H1 (cell line): ENCODE data around the gene MPST. TPM values are rescaled to one million over a fixed set of nuclear protein-coding genes. Genes with fewer than 3 reads are reported as not detected.
A peak's percentile ranks its signal among the peaks of the same experiment; 100 is the strongest.

ENCODE experiments used
- CTCF ChIA-PET: fragments of 300-600 bp; sonication (Branson Sonifier 250); formaldehyde crosslinking; loops from one replicate; lab custom pipeline; 2021; ENCODE audit not compliant: partially characterized antibody; lab: Charles Lee
- POLR2A ChIA-PET: fragments of 300-600 bp; sonication (Branson Sonifier 250); formaldehyde crosslinking; loops from one replicate; lab custom pipeline; 2021; ENCODE audit warnings: inconsistent platforms; ENCODE audit not compliant: partially characterized antibody; lab: Charles Lee
- DNase-seq, 2 experiments: peaks; one replicate each; pipeline versions ENCODE4 v3.0.0 to v3.0.0-alpha.2; 2010 to 2022; ENCODE audit warnings: low spot score in 2 of 2, low read depth in 1 of 2, mixed read lengths in 1 of 2
- FAIRE-seq: peaks from 2 replicates; lab custom pipeline; 2011; peaks lifted over from hg19 to GRCh38; lab: Jason Lieb, UNC
- H2AFZ ChIP-seq: 2 replicates; pipeline ENCODE4 v1.8.1; 2012; ENCODE audit warnings: low read length, inconsistent platforms
- H2AK5ac ChIP-seq: 2 replicates; pipeline ENCODE4 v1.6.1; 2013; ENCODE audit warnings: low read depth, low read length
- H2BK120ac ChIP-seq: replicated peaks from 2 replicates; pipeline ENCODE3; 2013; ENCODE audit warnings: low read depth, low read length, inconsistent platforms
- H2BK12ac ChIP-seq: 2 replicates; pipeline ENCODE4 v1.6.1; 2013; ENCODE audit warnings: low read depth, low read length
- H2BK15ac ChIP-seq: 2 replicates; pipeline ENCODE4 v1.6.1; 2013; ENCODE audit warnings: low read length
- H2BK20ac ChIP-seq: 2 replicates; pipeline ENCODE4 v1.6.1; 2013; ENCODE audit warnings: low read length
- H2BK5ac ChIP-seq: 2 replicates; pipeline ENCODE4 v1.6.1; 2013; ENCODE audit warnings: low read depth, low read length
- H3K14ac ChIP-seq: 2 replicates; pipeline ENCODE4 v1.6.1; 2013; ENCODE audit warnings: inconsistent platforms; ENCODE audit not compliant: insufficient read length
- H3K18ac ChIP-seq: 2 replicates; pipeline ENCODE4 v1.6.1; 2013; ENCODE audit warnings: low read length; ENCODE audit errors: extremely low read depth
- H3K23ac ChIP-seq: 2 replicates; pipeline ENCODE4 v1.6.1; 2013; ENCODE audit warnings: inconsistent platforms; ENCODE audit not compliant: insufficient read length
- H3K23me2 ChIP-seq: 2 replicates; pipeline ENCODE4 v1.6.1; 2013; ENCODE audit warnings: low read depth, low read length
- H3K27ac ChIP-seq: 2 replicates; pipeline ENCODE4 v1.6.1; 2011; ENCODE audit warnings: low read depth, low read length, inconsistent platforms
- H3K27me3 ChIP-seq, 4 experiments: replicated peaks in 1 of 4; 1 replicate in 1 of 4; 2 replicates in 3 of 4; pipeline versions ENCODE4 v1.6.1 to v1.8.1; 2011 to 2013; ENCODE audit warnings: low read length in 3 of 4, mild to moderate bottlenecking in 3 of 4, inconsistent platforms in 2 of 4, mixed read lengths in 2 of 4, moderate library complexity in 1 of 4; ENCODE audit not compliant: control insufficient read depth in 3 of 4, insufficient read depth in 3 of 4; ENCODE audit errors: extremely low read depth in 1 of 4
- H3K36me3 ChIP-seq, 4 experiments: 2 replicates each; pipeline versions ENCODE4 v1.6.1 to v1.8.1; 2011 to 2013; ENCODE audit warnings: mild to moderate bottlenecking in 4 of 4, low read length in 3 of 4, moderate library complexity in 2 of 4, control low read depth in 1 of 4, inconsistent platforms in 1 of 4; ENCODE audit not compliant: insufficient read depth in 4 of 4, control insufficient read depth in 2 of 4
- H3K4ac ChIP-seq: replicated peaks from 2 replicates; pipeline ENCODE3; 2013; ENCODE audit warnings: low read length, low read depth, mixed read lengths, inconsistent platforms; ENCODE audit not compliant: insufficient read length
- H3K4me1 ChIP-seq, 4 experiments: replicated peaks in 1 of 4; 1 replicate in 1 of 4; 2 replicates in 3 of 4; pipeline versions ENCODE4 v1.6.1 to v1.8.1; 2011 to 2013; ENCODE audit warnings: low read length in 3 of 4, inconsistent platforms in 2 of 4, mixed read lengths in 1 of 4; ENCODE audit not compliant: insufficient read depth in 4 of 4, control insufficient read depth in 3 of 4
- H3K4me2 ChIP-seq, 2 experiments: 2 replicates each; pipeline versions ENCODE4 v1.6.1 to v1.8.1; 2011 to 2013; ENCODE audit warnings: low read depth in 2 of 2, low read length in 2 of 2, control low read depth in 1 of 2, inconsistent platforms in 1 of 2, mild to moderate bottlenecking in 1 of 2; ENCODE audit not compliant: insufficient read depth in 1 of 2
- H3K4me3 ChIP-seq, 4 experiments: fragments of 200-600, 300-600 bp in 1 of 4; sonication (generic), shearing (Covaris generic), sonication (Bioruptor Twin) in 1 of 4; 2 replicates each; pipeline versions ENCODE4 v1.5.1 to v1.8.1; 2011 to 2016; ENCODE audit warnings: low read length in 4 of 4, low read depth in 3 of 4, control low read depth in 2 of 4, inconsistent platforms in 2 of 4, mild to moderate bottlenecking in 2 of 4, mixed read lengths in 1 of 4, moderate library complexity in 1 of 4; ENCODE audit not compliant: insufficient read depth in 2 of 4; ENCODE audit errors: extremely low read depth in 1 of 4
- H3K56ac ChIP-seq: replicated peaks from 2 replicates; pipeline ENCODE3; 2013; ENCODE audit warnings: low read depth, mild to moderate bottlenecking, mixed read lengths, low read length, inconsistent platforms; ENCODE audit not compliant: insufficient read length
- H3K79me1 ChIP-seq: 2 replicates; pipeline ENCODE4 v1.6.1; 2013; ENCODE audit warnings: low read depth, low read length, control low read depth
- H3K79me2 ChIP-seq, 2 experiments: 2 replicates each; pipeline versions ENCODE4 v1.6.1 to v1.8.1; 2012 to 2013; ENCODE audit warnings: low read length in 2 of 2, mild to moderate bottlenecking in 2 of 2, inconsistent platforms in 1 of 2; ENCODE audit not compliant: insufficient read depth in 2 of 2, control insufficient read depth in 1 of 2
- H3K9ac ChIP-seq, 4 experiments: replicated peaks in 1 of 4; 1 replicate in 1 of 4; 2 replicates in 3 of 4; pipeline versions ENCODE4 v1.6.1 to v1.8.1; 2011 to 2013; ENCODE audit warnings: low read depth in 3 of 4, low read length in 3 of 4, control low read depth in 2 of 4, mild to moderate bottlenecking in 2 of 4, moderate library complexity in 2 of 4, inconsistent platforms in 1 of 4; ENCODE audit errors: extremely low read depth in 1 of 4
- H3K9me3 ChIP-seq, 2 experiments: 2 replicates each; pipeline versions ENCODE4 v1.6.1 to v1.8.1; 2012 to 2013; ENCODE audit warnings: mild to moderate bottlenecking in 2 of 2, moderate library complexity in 2 of 2, control low read depth in 1 of 2, inconsistent platforms in 1 of 2, low read depth in 1 of 2, low read length in 1 of 2, mixed read lengths in 1 of 2; ENCODE audit not compliant: insufficient read depth in 2 of 2
- H4K20me1 ChIP-seq, 2 experiments: replicated peaks in 1 of 2; 2 replicates each; pipeline versions ENCODE3 to v1.8.1; 2011 to 2013; ENCODE audit warnings: inconsistent platforms in 2 of 2, low read length in 2 of 2, mild to moderate bottlenecking in 1 of 2; ENCODE audit not compliant: insufficient read depth in 2 of 2, control insufficient read depth in 1 of 2
- H4K5ac ChIP-seq: 2 replicates; pipeline ENCODE4 v1.6.1; 2013; ENCODE audit warnings: low read length, low read depth, mixed read lengths, inconsistent platforms; ENCODE audit not compliant: insufficient read length
- H4K8ac ChIP-seq: 2 replicates; pipeline ENCODE4 v1.8.0; 2013; ENCODE audit warnings: mild to moderate bottlenecking, moderate library complexity, low read length, inconsistent platforms; ENCODE audit not compliant: insufficient read depth; ENCODE audit errors: extremely low read depth
- H4K91ac ChIP-seq: replicated peaks from 2 replicates; pipeline ENCODE3; 2013; ENCODE audit warnings: low read length, mixed read lengths, inconsistent platforms; ENCODE audit not compliant: insufficient read length
- HDAC2 ChIP-seq, 2 experiments: fragments of 300-600 bp in 1 of 2; sonication (generic) in 1 of 2; IDR thresholded peaks; 2 replicates each; pipeline ENCODE4 v1.6.1; 2011 to 2012; ENCODE audit warnings: low read depth in 2 of 2, low read length in 2 of 2, mild to moderate bottlenecking in 2 of 2, moderate library complexity in 2 of 2, borderline replicate concordance in 1 of 2, inconsistent platforms in 1 of 2
- HDAC6 ChIP-seq: IDR thresholded peaks from one replicate; pipeline ENCODE4 v1.7.1; 2012; ENCODE audit warnings: low read depth, mild to moderate bottlenecking, inconsistent platforms, low read length, moderate library complexity
- ZNF274 ChIP-seq: IDR thresholded peaks from 2 replicates; pipeline ENCODE4 v1.7.0; 2012; ENCODE audit warnings: low read length, borderline replicate concordance; ENCODE audit errors: extremely low read depth
- WGBS, 2 experiments: shearing (Covaris generic) in 1 of 2; methylation state at CpG; one replicate each; pipeline versions ENCODE4 v1.1.6 to v1.1.7; 2013 to 2015; ENCODE audit warnings: low lambda C conversion rate in 2 of 2, mixed read lengths in 2 of 2, inconsistent platforms in 1 of 2, low coverage in 1 of 2, missing lambda C conversion rate in 1 of 2; ENCODE audit not compliant: insufficient replicate concordance in 2 of 2, insufficient coverage in 1 of 2, insufficient read length in 1 of 2; ENCODE audit errors: extremely low coverage in 1 of 2, missing lambda C conversion rate in 1 of 2; 5-methylcytosine and 5-hydroxymethylcytosine counted together
- polyA plus RNA-seq, 7 experiments: library from polyadenylated mRNA; depleted of rRNA in 3 of 7; stranded (reverse) in 5 of 7; unstranded in 2 of 7; fragments of >200 nt in 5 of 7; fragments of 200-250 nt in 2 of 7; gene quantifications; 1 replicate in 5 of 7; 2 replicates in 1 of 7; 4 replicates in 1 of 7; pipeline versions ENCODE4 v1.2.1 to v1.2.3, GENCODE V29; 2011 to 2013; ENCODE audit warnings: missing spikeins in 2 of 7, mixed read lengths in 2 of 7
- total RNA-seq: library from RNA; stranded (reverse); fragmentation: NEBNext Ultra II Directional; extraction: Animal tissue kit (Norgen Biotek cat#: 25700); gene quantifications from 2 replicates; pipeline ENCODE4 v1.2.1, GENCODE V29; 2021

The MPST gene
- total and polyA plus RNA-seq, 2 of the 8 experiments (the other 6 are each of a cell fraction or from before 2014, with no cell fraction given) = 86.0 to 124 TPM

- ChIA-PET CTCF (interaction anchor here (0.6 to 1.8 kb wide), 4 partner anchors 9 to 27 kb away, joined by 3 to 6 read pairs (median 4); no protein-coding TSS in a partner anchor), POLR2A (no interaction called here)
- Histone ChIP-seq H2AK5ac (no peak overlapping the region), H2BK5ac (no peak overlapping the region), H3K9ac (no peak overlapping the region), H2BK120ac (no peak overlapping the region), H2BK12ac (0 out of 2 replicates have a peak overlapping the region, but pooled peaks have one; percentile 19), H4K20me1 (peaks cover 0 to 6% of the 10 kb centered on the region in 2 experiments), H4K8ac (no peak overlapping the region), H2BK15ac (no peak overlapping the region), H3K23ac (no peak overlapping the region), H3K27ac (no peak overlapping the region), H3K9me3 (no peaks in the 10 kb centered on the region), H3K56ac (no peak overlapping the region), H3K4me1 (peaks cover 0 to 10% (median 7%) of the 10 kb centered on the region in 4 experiments; a peak in 5 of 7 replicates), H3K79me1 (no peaks in the 10 kb centered on the region), H2AFZ (no peak overlapping the region), H3K79me2 (no peaks in the 10 kb centered on the region)
- no peak for DNase-seq
- 92% methylated on average over 2 of the region's 2 CpGs; no CpG with 5 or more reads in 1 of the 2 experiments for WGBS, 2 experiments
- TF ChIP-seq HDAC6 (no peak), ZNF274 (no peak), HDAC2 (IDR thresholded peaks at IDR 0.05; ENCODE audit: borderline replicate concordance in 1 of 2, low read depth in 2 of 2, low read length in 2 of 2) (no peak)
- TF ChIP-seq, all 59 proteins: peak for 0
- H3K23me2 ChIP-seq = peaks cover 5% of the 10 kb centered on the region; the same call in 1 of the 2 replicates
- no peak overlapping the region for H3K14ac ChIP-seq
- H2BK20ac ChIP-seq = no peak overlapping the region
- H3K27me3 ChIP-seq = peaks cover 0 to 2% (median 0%) of the 10 kb centered on the region in 4 experiments; a peak in 4 of 7 replicates
- no peak overlapping the region for H3K4ac ChIP-seq
- H4K5ac ChIP-seq = no peak overlapping the region
- H3K36me3 ChIP-seq = no peaks in the 10 kb centered on the region
- H3K4me2 ChIP-seq = no peak overlapping the region
- no peak overlapping the region for H3K4me3 ChIP-seq
- H3K18ac ChIP-seq = no peak overlapping the region
- FAIRE-seq = no peak
- no peak overlapping the region for H4K91ac ChIP-seq
Measured at GRCh38 chr22:37049224-37049623, 29.7 kb downstream of the MPST start.
